Neural cell (in vitro differentiated cells): ENCODE data around the gene LRRN3. TPM values are rescaled to one million over a fixed set of nuclear protein-coding genes. Genes with fewer than 3 reads are reported as not detected.

Source experiments
- H2AFZ ChIP-seq: fragments of 200-600, 300-800 bp; sonication (generic), shearing (Covaris generic); 2 replicates; pipeline ENCODE4 v1.6.0; 2014; ENCODE audit warnings: low read depth, mild to moderate bottlenecking, antibody characterized with exemption, low read length, moderate library complexity
- H3F3A ChIP-seq: fragments of 200-600 bp; shearing (Covaris generic); 2 replicates; pipeline ENCODE4 v1.6.1; 2016; ENCODE audit warnings: mild to moderate bottlenecking, moderate library complexity, mixed read lengths, antibody characterized with exemption, low read length; ENCODE audit not compliant: insufficient read depth, poor library complexity, severe bottlenecking
- H3K27ac ChIP-seq: fragments of 200-600, 300-800 bp; sonication (generic), shearing (Covaris generic); 2 replicates; pipeline ENCODE4 v1.5.1; 2014; ENCODE audit warnings: mild to moderate bottlenecking, low read length, moderate library complexity
- H3K27me3 ChIP-seq: fragments of 300-800, 200-600 bp; sonication (generic), shearing (Covaris generic); 2 replicates; pipeline ENCODE4 v1.6.0; 2014; ENCODE audit warnings: mild to moderate bottlenecking, low read depth, low read length, moderate library complexity; ENCODE audit not compliant: insufficient read depth
- H3K36me3 ChIP-seq: fragments of 300-800, 200-600 bp; sonication (generic), shearing (Covaris generic); 2 replicates; pipeline ENCODE4 v1.5.1; 2014; ENCODE audit warnings: mild to moderate bottlenecking, antibody characterized with exemption, low read length, moderate library complexity; ENCODE audit not compliant: insufficient read depth
- H3K4me2 ChIP-seq: fragments of 300-800, 200-600 bp; sonication (generic), shearing (Covaris generic); 2 replicates; pipeline ENCODE4 v1.6.0; 2014; ENCODE audit warnings: mild to moderate bottlenecking, low read length
- H3K4me3 ChIP-seq: fragments of 300-800, 200-600 bp; sonication (generic), shearing (Covaris generic); 2 replicates; pipeline ENCODE4 v1.5.1; 2014; ENCODE audit warnings: mild to moderate bottlenecking, low read length, moderate library complexity
- H3K79me2 ChIP-seq: fragments of 200-600 bp; shearing (Covaris generic); replicated peaks from 2 replicates; pipeline ENCODE4 v1.6.0; 2014; ENCODE audit warnings: mild to moderate bottlenecking, low read length, moderate library complexity; ENCODE audit not compliant: insufficient read depth
- H3K9ac ChIP-seq: fragments of 300-800, 200-600 bp; sonication (generic), shearing (Covaris generic); 2 replicates; pipeline ENCODE4 v1.6.1; 2016; ENCODE audit warnings: mild to moderate bottlenecking, low read length, mixed read lengths
- H3K9me2 ChIP-seq: fragments of 200-600 bp; shearing (Covaris generic); 2 replicates; pipeline ENCODE4 v1.6.1; 2016; ENCODE audit warnings: mild to moderate bottlenecking, low read length, mixed read lengths; ENCODE audit not compliant: insufficient read depth
- H3K9me3 ChIP-seq: fragments of 200-600, 300-800 bp; sonication (generic), shearing (Covaris generic); 2 replicates; pipeline ENCODE4 v1.6.1; 2016; ENCODE audit warnings: mild to moderate bottlenecking, mixed run types, low read length, moderate library complexity, mixed read lengths
- H4K20me1 ChIP-seq: fragments of 200-600 bp; shearing (Covaris generic); 2 replicates; pipeline ENCODE4 v1.6.1; 2016; ENCODE audit warnings: mild to moderate bottlenecking, mixed run types; ENCODE audit not compliant: insufficient read depth
- CTCF ChIP-seq: fragments of 450-650 bp; IDR thresholded peaks from 2 replicates; pipeline ENCODE4 v1.5.1; 2014; ENCODE audit warnings: antibody characterized with exemption, mild to moderate bottlenecking, moderate library complexity; ENCODE audit not compliant: poor library complexity, severe bottlenecking
- EP300 ChIP-seq: fragments of 450-650 bp; conservative IDR thresholded peaks from 2 replicates; pipeline ENCODE4 v1.6.1; 2014; ENCODE audit warnings: antibody characterized with exemption, mild to moderate bottlenecking, moderate library complexity; ENCODE audit not compliant: poor library complexity, severe bottlenecking
- EZH2 ChIP-seq: fragments of 200-600, 300-800 bp; shearing (Covaris generic), sonication (generic); IDR thresholded peaks from 2 replicates; pipeline ENCODE4 v1.6.1; 2014; ENCODE audit warnings: antibody characterized with exemption, low read length, borderline replicate concordance, mild to moderate bottlenecking; ENCODE audit not compliant: insufficient read depth, poor library complexity, severe bottlenecking
- MXI1 ChIP-seq: fragments of 450-650 bp; conservative IDR thresholded peaks from 2 replicates; pipeline ENCODE4 v1.6.1; 2014; ENCODE audit warnings: antibody characterized with exemption, mild to moderate bottlenecking; ENCODE audit not compliant: poor library complexity, severe bottlenecking
- POLR2AphosphoS5 ChIP-seq: IDR thresholded peaks from 2 replicates; pipeline ENCODE4 v1.6.1; 2012
- RAD21 ChIP-seq: fragments of 450-650 bp; conservative IDR thresholded peaks from 2 replicates; pipeline ENCODE4 v1.6.1; 2014; ENCODE audit warnings: antibody characterized with exemption, mild to moderate bottlenecking, moderate library complexity
- REST ChIP-seq: IDR thresholded peaks from 2 replicates; pipeline ENCODE4 v1.6.1; 2012; ENCODE audit warnings: borderline replicate concordance
- SMC3 ChIP-seq: fragments of 450-650 bp; conservative IDR thresholded peaks from 2 replicates; pipeline ENCODE4 v1.6.1; 2014; ENCODE audit warnings: antibody characterized with exemption, mild to moderate bottlenecking, moderate library complexity; ENCODE audit not compliant: poor library complexity
- TAF1 ChIP-seq: IDR thresholded peaks from 2 replicates; pipeline ENCODE4 v1.6.1; 2012; ENCODE audit warnings: low read depth
- polyA plus RNA-seq: library from polyadenylated mRNA; depleted of rRNA; stranded (reverse); fragments of >200 nt; gene quantifications from 2 replicates; pipeline ENCODE4 v1.2.3, GENCODE V29; 2014

The LRRN3 gene
- polyA plus RNA-seq, 1 donor from 2014 or later = 138 TPM

- no peak for TF ChIP-seq EP300
- no peak for TF ChIP-seq CTCF
- TF ChIP-seq POLR2AphosphoS5 = no peak
- TF ChIP-seq REST = no peak
- no peak for TF ChIP-seq RAD21
- no peak for TF ChIP-seq SMC3
- TF ChIP-seq TAF1 = no peak
- no peak for TF ChIP-seq EZH2
- no peak for TF ChIP-seq MXI1
- no peak overlapping the region for H2AFZ ChIP-seq
- H3K79me2 ChIP-seq = no peaks in the 10 kb centered on the region
- H3K27me3 ChIP-seq = no peaks in the 10 kb centered on the region
- H3K9me3 ChIP-seq = no peaks in the 10 kb centered on the region
- no peaks in the 10 kb centered on the region for H4K20me1 ChIP-seq
- no peak overlapping the region for H3K4me3 ChIP-seq
- H3K27ac ChIP-seq = no peak overlapping the region
- H3K9ac ChIP-seq = no peak overlapping the region
- peaks cover 15% of the 10 kb centered on the region for H3K36me3 ChIP-seq
- no peaks in the 10 kb centered on the region for H3K9me2 ChIP-seq
- H3K4me2 ChIP-seq = no peak overlapping the region
- H3F3A ChIP-seq = no peaks in the 10 kb centered on the region
These were observed 36.1 kb downstream of the LRRN3 start for GRCh38 chr7:111126987-111127386.

- H3K27me3 ChIP-seq = no peaks in the 10 kb centered on the region
- TF ChIP-seq REST (no peak), POLR2AphosphoS5 (no peak), EP300 (no peak), TAF1 (no peak), MXI1 (no peak), CTCF (no peak), RAD21 (no peak), SMC3 (no peak), EZH2 (no peak)
- H4K20me1 ChIP-seq = no peaks in the 10 kb centered on the region
- no peak overlapping the region for H3K27ac ChIP-seq
- H3K36me3 ChIP-seq = peaks cover under 1% of the 10 kb centered on the region
- H2AFZ ChIP-seq = no peak overlapping the region
- H3K9me3 ChIP-seq = no peaks in the 10 kb centered on the region
- H3K4me2 ChIP-seq = no peak overlapping the region
- H3F3A ChIP-seq = no peaks in the 10 kb centered on the region
- no peak overlapping the region for H3K9ac ChIP-seq
- H3K9me2 ChIP-seq = no peaks in the 10 kb centered on the region
- H3K79me2 ChIP-seq = no peaks in the 10 kb centered on the region
- no peak overlapping the region for H3K4me3 ChIP-seq
These were observed 38.5 kb downstream of the LRRN3 start for GRCh38 chr7:111129435-111129834.
